HepG2 (cell line): ENCODE measurements around the gene CHDH. TPM values are rescaled to one million over a fixed set of nuclear protein-coding genes. Genes with fewer than 3 reads are reported as not detected.
A peak's percentile ranks its signal among the peaks of the same experiment; 100 is the strongest.

Source experiments
- ATF1 ChIP-seq: IDR thresholded peaks from 2 replicates; pipeline ENCODE4 v1.6.1; 2016; ENCODE audit warnings: mild to moderate bottlenecking, control low read depth
- CBX5 ChIP-seq: sonication (generic); formaldehyde crosslinking; IDR thresholded peaks from 2 replicates; pipeline ENCODE4 v1.4.0; 2020; ENCODE audit warnings: missing genetic modification reagents, borderline replicate concordance
- HNRNPUL1 ChIP-seq: fragments of 200-400 bp; formaldehyde crosslinking; IDR thresholded peaks from 2 replicates; pipeline ENCODE4 v1.6.1; 2017; ENCODE audit warnings: low read depth, mild to moderate bottlenecking, low read length, moderate library complexity
- MTF2 ChIP-seq: sonication (generic); formaldehyde crosslinking; IDR thresholded peaks from 2 replicates; pipeline ENCODE4 v1.5.0; 2020; ENCODE audit warnings: missing genetic modification reagents, borderline replicate concordance
- NR1H2 ChIP-seq: sonication (generic); formaldehyde crosslinking; IDR thresholded peaks from 2 replicates; pipeline ENCODE4 v1.8.1; 2022; ENCODE audit warnings: low read depth, missing genetic modification reagents, borderline replicate concordance
- PAXIP1 ChIP-seq: sonication (generic); formaldehyde crosslinking; conservative IDR thresholded peaks from 2 replicates; pipeline ENCODE4 v1.4.0; 2020; ENCODE audit warnings: mild to moderate bottlenecking, missing genetic modification reagents, moderate library complexity
- PBX2 ChIP-seq: IDR thresholded peaks from 2 replicates; pipeline ENCODE4 v1.6.1; 2016; ENCODE audit warnings: control low read depth
- PHF8 ChIP-seq: sonication (generic); formaldehyde crosslinking; IDR thresholded peaks from 2 replicates; pipeline ENCODE4 v1.5.0; 2020; ENCODE audit warnings: missing genetic modification reagents
- POGZ ChIP-seq: sonication (generic); formaldehyde crosslinking; IDR thresholded peaks from 2 replicates; pipeline ENCODE4 v1.4.0; 2020; ENCODE audit warnings: mild to moderate bottlenecking, missing genetic modification reagents
- PRDM4 ChIP-seq: sonication (generic); formaldehyde crosslinking; IDR thresholded peaks from 2 replicates; pipeline ENCODE4 v1.9.0; 2021; ENCODE audit warnings: missing genetic modification reagents, borderline replicate concordance
- REXO4 ChIP-seq: sonication (generic); formaldehyde crosslinking; IDR thresholded peaks from 2 replicates; pipeline ENCODE4 v1.8.0; 2022; ENCODE audit warnings: missing genetic modification reagents, mild to moderate bottlenecking, borderline replicate concordance
- SIN3A ChIP-seq: IDR thresholded peaks from 2 replicates; pipeline ENCODE4 v1.6.1; 2011; ENCODE audit warnings: low read depth, mild to moderate bottlenecking, control low read depth, low read length, borderline replicate concordance
- SSRP1 ChIP-seq: IDR thresholded peaks from 2 replicates; pipeline ENCODE4 v1.6.1; 2016; ENCODE audit warnings: control low read depth
- TAF1 ChIP-seq: sonication (generic); formaldehyde crosslinking; IDR thresholded peaks from 2 replicates; pipeline ENCODE4 v1.4.0; 2020; ENCODE audit warnings: missing genetic modification reagents
- ZFY ChIP-seq: sonication (generic); formaldehyde crosslinking; IDR thresholded peaks from 2 replicates; pipeline ENCODE4 v1.4.0; 2020; ENCODE audit warnings: missing genetic modification reagents
- ZMYM3 ChIP-seq: sonication (generic); formaldehyde crosslinking; IDR thresholded peaks from 2 replicates; pipeline ENCODE4 v1.5.1; 2020; ENCODE audit warnings: mild to moderate bottlenecking, missing genetic modification reagents
- ZNF124 ChIP-seq: sonication (generic); formaldehyde crosslinking; IDR thresholded peaks from 2 replicates; pipeline ENCODE4 v1.4.0; 2020; ENCODE audit warnings: missing genetic modification reagents
- ZNF18 ChIP-seq: sonication (generic); formaldehyde crosslinking; IDR thresholded peaks from 2 replicates; pipeline ENCODE4 v1.8.0; 2022; ENCODE audit warnings: mild to moderate bottlenecking, missing genetic modification reagents; ENCODE audit not compliant: insufficient replicate concordance
- ZSCAN20 ChIP-seq: sonication (generic); formaldehyde crosslinking; IDR thresholded peaks from 2 replicates; pipeline ENCODE4 v1.4.0; 2020; ENCODE audit warnings: missing genetic modification reagents, mild to moderate bottlenecking, borderline replicate concordance
- polyA plus RNA-seq, 8 experiments: library from polyadenylated mRNA; depleted of rRNA in 3 of 8; stranded (reverse) in 7 of 8; unstranded in 1 of 8; fragments of >200 nt; fragmentation: Illumina TruSeq in 4 of 8; extraction: Trizol in 4 of 8; gene quantifications; 2 replicates each; pipeline versions ENCODE4 v1.2.1 to v1.2.3, GENCODE V29; 2011 to 2016; ENCODE audit warnings: low read depth in 4 of 8, missing spikeins in 1 of 8, mixed read lengths in 1 of 8; ENCODE audit not compliant: insufficient read depth in 1 of 8
- total RNA-seq, 5 experiments: library from RNA; depleted of rRNA; stranded (reverse); fragments of >200 nt; fragmentation: Illumina TruSeq; extraction: Trizol; gene quantifications; 2 replicates each; pipeline ENCODE4 v1.2.3, GENCODE V29; 2016; ENCODE audit warnings: low read depth in 1 of 5

The CHDH gene
- total and polyA plus RNA-seq, 2 of the 13 experiments (the other 11 are each of a cell fraction or from before 2014, with no cell fraction given): 28.1 to 48.9 TPM

- TF ChIP-seq PRDM4 (CRISPR knock-in tag): 0 out of 2 replicates have a peak, but pooled peaks have one; percentile 35
- TF ChIP-seq POGZ (CRISPR knock-in tag): peak; percentile 74
- no peak for TF ChIP-seq PBX2
- TF ChIP-seq PAXIP1 (CRISPR knock-in tag): peak; percentile 60
- TF ChIP-seq PHF8: peak; percentile 76
- TF ChIP-seq ATF1 (CRISPR knock-in tag): no peak
- TF ChIP-seq REXO4 (CRISPR knock-in tag): 0 out of 2 replicates have a peak, but pooled peaks have one; percentile 75
- no peak for TF ChIP-seq CBX5 (CRISPR knock-in tag)
- TF ChIP-seq ZFY: peak; percentile 90
- TF ChIP-seq HNRNPUL1: no peak
- no peak for TF ChIP-seq SSRP1 (CRISPR knock-in tag)
- no peak for TF ChIP-seq ZNF124
- TF ChIP-seq ZMYM3 (CRISPR knock-in tag): no peak
- TF ChIP-seq ZNF18: peak; percentile 85
- TF ChIP-seq SIN3A: peak; percentile 59; the same call in 1 of the 2 replicates
- 0 out of 2 replicates have a peak, but pooled peaks have one; percentile 28 for TF ChIP-seq MTF2
- TF ChIP-seq NR1H2 (CRISPR knock-in tag): no peak
- peak; percentile 71 for TF ChIP-seq TAF1 (CRISPR knock-in tag)
- TF ChIP-seq ZSCAN20 (CRISPR knock-in tag): peak; percentile 82; the same call in 1 of the 2 replicates
These were observed at the start of gene CHDH, which contains the start of gene IL17RB (continued) for GRCh38 chr3:53846134-53846850.
